ENCODE results near the gene MRPS16. TPM values are rescaled to one million over a fixed set of nuclear protein-coding genes. Genes with fewer than 3 reads are reported as not detected.
A peak's percentile ranks its signal among the peaks of the same experiment; 100 is the strongest.
"Not testable (repeated sequence)": the region's sequence is repeated elsewhere in the genome, so short reads cannot be mapped to it uniquely, and the experiment has no call there.

MRPS16 gene
- polyA plus RNA-seq (2013, experiment 1 of 2; ENCODE audit: insufficient read length), result 78.8 TPM
- polyA plus RNA-seq (2013, experiment 2 of 2; ENCODE audit: insufficient read length), result 68.9 TPM

DNA sequence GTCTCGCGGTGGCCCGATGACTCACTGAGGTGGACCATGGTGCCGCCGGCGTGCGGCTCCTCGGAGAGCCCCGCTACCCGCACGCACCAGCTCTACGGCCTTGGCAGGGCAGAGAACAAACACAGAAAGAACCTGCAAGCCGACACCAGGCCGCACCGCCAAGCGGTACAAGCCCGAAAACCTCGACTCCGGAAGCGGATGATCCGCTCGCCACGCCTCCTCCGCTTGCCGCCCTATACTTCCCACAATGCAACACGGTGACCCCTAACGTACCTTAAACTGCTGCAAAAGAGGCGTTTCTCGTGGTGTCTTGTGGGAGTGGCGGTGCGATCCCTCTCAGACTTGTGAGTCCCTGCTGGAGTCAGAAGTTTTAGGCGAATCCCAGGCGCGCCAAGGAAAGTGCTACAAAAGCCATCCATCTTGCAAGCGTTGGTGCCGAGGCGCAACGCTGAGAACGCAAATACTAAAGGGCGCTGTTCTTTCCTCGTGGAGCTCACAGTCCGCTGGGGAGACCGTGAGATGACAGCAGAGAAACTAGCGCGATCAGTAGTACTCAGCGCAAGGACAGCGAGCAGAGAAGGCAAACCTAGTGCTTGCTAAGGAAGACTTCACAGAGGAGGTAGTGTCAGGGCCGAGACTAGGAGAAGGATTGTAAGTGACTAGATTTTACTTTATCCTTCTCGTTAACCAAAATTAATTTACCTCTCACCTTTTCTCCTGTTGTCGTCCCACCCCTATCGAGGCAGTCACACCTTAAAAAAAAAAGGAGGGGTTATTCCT is at the start of gene MRPS16:
Gene MRPS16, minus strand, starts transcription at position 200 of the 780 bp plus-strand sequence. Its CDS starts 162 bp downstream, at position 38.
- peak; percentile 97 for DNase-seq

DNA sequence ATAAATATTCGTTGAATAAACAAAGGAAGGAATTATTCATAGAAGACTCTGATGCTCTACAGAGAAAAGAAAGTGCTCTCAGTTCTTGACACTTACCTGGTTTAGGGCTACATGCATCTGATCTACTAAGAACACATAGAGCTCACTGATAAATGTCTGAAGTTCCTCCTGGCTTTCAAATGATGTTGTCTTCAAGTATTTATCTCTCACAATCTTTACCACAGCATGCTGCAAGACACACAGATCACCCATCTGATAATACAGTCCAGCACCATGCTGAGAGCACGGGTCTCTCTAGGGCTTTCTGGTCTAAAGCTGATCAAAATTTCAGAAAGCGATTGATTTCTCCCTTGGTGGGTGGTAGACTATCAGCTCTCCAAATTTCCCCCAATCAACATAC is 44.5 kb upstream of the MRPS16 start:
- DNase-seq, result no peak

DNA sequence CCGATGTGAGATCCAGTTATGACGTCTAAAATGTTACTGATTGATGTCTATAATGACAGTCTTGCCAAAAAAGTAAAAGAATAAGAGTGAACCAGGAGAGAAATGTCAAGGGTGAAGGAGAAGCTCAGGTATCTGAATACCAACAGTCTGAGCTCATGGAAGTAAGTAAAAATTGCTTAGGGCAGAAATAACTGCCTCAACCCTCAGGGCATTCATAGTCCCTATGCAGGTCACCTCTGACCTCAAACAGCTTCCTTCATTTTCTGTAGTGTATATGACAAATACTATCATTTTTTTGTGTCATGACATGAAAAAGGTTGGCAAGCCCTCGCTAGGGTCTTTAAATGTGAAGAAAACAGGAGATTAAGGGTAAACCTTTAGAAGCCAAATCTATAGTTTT is 41.0 kb upstream of the MRPS16 start:
- no peak for DNase-seq

DNA sequence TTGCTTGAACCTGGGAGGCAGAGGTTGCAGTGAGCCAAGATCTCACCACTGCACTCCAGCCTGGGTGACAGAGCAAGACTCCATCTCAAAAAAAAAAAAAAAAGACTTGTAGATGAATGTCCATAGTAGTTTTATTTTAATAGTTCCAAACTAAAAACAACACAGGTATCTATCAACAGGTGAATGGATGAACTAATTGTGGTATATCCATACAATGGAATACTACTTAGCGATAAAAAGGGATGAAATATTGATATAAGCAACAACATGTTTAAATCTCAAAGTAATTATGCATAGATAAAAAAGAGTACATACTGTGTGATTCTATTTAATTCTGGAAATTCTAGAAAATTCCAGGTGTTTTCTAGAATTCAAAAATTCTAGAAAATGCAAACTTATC is 37.5 kb upstream of the MRPS16 start:
- no peak for DNase-seq

DNA sequence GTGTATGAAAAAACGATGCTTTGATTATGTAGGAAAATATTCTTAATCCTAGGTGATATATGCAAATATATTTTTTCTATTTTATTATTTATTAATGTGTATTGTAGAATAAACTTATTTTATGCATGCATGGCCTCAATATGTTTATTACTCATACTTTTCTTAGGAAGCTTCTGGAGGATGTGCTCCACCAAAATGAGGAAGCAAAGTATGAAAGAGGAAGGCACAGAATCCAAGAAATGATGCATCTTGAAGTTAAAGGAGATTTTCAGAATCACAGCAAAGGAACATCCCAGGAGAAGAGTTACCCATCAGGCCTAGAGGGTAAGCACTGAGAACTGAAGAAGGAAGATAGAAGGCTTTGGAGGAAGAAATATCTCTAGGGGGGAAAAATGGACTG is 35.0 kb upstream of the MRPS16 start:
- no peak for DNase-seq

DNA sequence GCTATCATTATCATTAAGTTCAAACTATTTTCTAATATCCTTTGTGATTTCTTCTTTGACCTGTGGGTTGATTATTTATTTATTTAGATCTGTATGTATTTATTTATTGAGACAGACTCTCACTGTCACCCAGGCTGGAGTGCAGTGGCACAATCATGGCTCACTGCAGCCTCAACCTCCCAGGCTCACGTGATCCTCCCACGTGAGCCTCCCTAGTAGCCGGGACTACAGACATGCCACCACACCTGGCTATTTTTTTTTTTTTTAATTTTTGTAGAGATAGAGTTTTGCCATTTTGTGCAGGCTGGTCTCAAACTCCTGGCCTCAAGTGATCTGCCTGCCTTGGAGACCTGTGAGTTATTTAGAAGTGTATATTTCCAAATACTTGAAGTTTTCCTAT is 28.7 kb upstream of the MRPS16 start:
- no peak for DNase-seq

- no peak for DNase-seq
These were observed 12.0 kb upstream of the MRPS16 start for GRCh38 chr10:73264423-73264822.

GRCh38 chr10:73263693-73264347 is 11.4 kb upstream of the MRPS16 start:
- peak; percentile 60 for DNase-seq

GRCh38 chr10:73262880-73263555 is 10.6 kb upstream of the MRPS16 start:
- no peak for DNase-seq

DNA sequence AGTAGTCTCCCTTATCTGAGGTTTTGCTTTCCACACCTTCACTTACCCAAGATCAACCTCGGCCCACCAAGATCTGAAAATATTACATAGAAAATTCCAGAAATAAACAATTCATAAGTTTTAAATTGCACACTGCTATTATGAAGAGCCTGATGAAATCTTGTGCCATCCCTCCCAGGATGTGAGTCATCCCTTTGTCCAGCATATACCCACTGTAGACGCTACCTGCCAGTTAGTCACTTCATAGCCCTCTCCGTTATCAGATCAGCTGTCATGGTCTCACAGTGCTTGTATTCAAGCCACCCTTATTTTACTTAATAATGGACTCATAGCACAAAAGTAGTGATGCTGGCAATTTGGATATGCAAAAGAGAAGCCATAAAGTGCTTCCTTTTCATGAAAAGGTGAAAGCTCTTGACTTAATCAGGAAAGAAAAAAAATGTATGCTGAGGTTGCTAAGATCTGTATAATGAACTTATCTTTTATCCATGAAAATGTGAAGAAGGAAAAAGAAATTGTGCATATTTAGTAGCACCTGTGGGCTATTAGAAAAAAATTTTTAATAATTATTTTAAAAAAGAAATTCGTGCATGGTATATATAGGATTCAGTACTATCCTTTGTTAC is 9.8 kb upstream of the MRPS16 start:
- DNase-seq, result peak; percentile 81

GRCh38 chr10:73261362-73261995 is 9.0 kb upstream of the MRPS16 start:
- DNase-seq, result no peak

GRCh38 chr10:73258612-73259011 is 6.2 kb upstream of the MRPS16 start:
- not testable (repeated sequence) for DNase-seq

DNA sequence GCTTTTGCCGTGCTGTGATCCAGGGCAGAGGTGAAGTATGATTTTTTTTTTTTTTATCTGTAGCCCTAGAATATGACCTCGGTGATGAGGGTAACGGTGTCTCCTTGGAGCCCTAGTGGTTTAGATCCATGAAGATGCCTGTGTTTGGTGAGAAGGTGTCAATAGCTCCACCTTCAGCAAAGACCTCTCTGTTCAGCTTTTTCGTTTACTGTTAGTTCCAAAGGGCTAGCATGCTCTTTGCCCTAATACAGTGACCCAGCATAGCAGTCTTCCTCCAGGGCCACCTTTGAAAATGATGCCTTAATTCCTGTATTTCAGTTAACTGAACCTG is 746 bp upstream of the MRPS16 start:
- DNase-seq, result no peak

- no peak for DNase-seq
These were observed 580 bp downstream of the MRPS16 start for GRCh38 chr10:73251683-73252444.

- peak; percentile 13 for DNase-seq
These were observed 4.2 kb downstream of the MRPS16 start for GRCh38 chr10:73248259-73248724.

GRCh38 chr10:73247509-73248258 is 4.8 kb downstream of the MRPS16 start:
- no peak for DNase-seq

DNA sequence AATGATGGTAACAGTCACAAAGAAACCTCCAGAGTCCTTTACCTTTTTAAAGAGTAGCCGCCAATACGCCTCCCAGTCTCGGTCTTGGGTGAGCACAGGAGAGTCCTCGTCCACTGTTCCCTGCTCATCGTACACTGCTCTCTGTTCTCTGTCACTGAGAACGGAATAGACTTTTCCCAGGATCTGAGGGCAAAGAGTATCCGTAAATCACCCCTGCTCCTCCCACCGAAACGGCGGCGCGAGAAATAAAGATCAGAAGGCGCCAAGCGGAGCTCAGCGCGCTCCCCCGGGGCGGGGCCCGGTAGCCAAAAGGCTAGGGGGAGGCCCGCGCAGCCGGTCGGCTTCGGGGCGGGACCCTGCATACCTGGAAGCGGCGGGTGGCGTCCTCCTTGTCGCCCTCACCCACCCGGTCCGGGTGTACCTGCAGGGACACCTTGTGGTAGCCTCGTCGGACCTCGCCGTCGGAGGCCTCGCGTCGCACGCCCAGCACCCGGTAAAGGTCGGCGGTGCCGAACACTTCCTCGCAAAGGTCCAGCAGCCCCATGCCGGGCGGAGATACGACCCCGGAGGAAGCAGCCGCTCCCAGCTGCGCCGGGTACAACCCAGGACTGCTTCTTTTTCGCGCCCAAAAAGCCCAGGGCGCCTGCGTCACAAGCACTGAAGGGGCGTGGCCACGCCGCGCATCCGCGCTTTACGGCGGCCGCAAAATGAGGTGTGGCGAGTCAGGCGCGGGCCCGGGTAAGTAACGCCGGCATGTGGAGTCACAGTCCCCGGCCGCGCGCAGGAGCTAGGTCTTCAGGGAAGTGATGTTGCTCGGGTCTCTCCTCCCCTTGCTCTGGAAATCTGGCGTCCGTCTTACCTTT is 5.6 kb downstream of the MRPS16 start, which contains the start of gene DNAJC9:
Gene DNAJC9, minus strand, starts transcription at position 610 of the 863 bp plus-strand sequence. Its CDS starts 66 bp downstream, at position 544.
- DNase-seq, result peak; percentile 94

- no peak for DNase-seq
These were observed 6.2 kb downstream of the MRPS16 start for GRCh38 chr10:73246322-73246645.

DNA sequence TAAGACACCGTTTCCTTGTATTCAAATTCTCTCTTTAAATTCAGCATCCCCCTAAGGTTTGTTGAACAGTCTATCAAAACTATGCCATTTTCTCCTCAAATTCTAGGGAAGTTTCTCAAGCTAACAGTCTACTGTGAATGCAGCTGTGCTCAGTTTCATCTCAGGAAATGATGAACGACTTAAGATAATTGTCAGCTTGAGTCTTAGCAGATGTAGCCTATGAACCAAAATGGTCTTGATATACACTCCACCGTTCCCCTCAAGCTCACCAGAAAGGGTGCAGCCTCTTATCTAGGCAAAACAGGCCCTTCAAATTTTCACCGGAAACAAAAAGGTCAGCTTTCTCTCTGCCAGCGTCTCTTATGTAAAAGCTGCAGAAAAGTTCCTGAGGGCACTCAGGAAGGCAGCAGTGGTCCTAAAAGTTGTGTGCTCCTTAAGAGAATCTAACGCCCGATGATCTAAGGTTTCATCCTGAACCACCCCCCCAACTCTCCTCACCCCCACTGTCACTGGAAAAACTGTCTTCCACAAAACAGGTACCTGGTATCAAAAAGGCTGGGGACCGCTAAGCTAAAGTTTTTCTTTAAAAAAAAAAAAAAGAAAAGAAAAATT is 7.5 kb downstream of the MRPS16 start:
- DNase-seq, result no peak
